Activated CD4-positive, alpha-beta T cell treated with anti-CD3 and anti-CD28 coated beads for 4 hours (primary cell): Measurements from ENCODE around the gene XRCC4.
"Not testable (repeated sequence)": the region's sequence is repeated elsewhere in the genome, so short reads cannot be mapped to it uniquely, and the experiment has no call there.

Experiments used
- DNase-seq, 2 donors: peaks; one replicate each; pipeline ENCODE4 v3.0.0-alpha.2; 2020

XRCC4 gene

GRCh38 chr5:83076742-83077661 lies at the start of gene XRCC4, which contains the start of gene TMEM167A:
Gene XRCC4 (plus strand): TSS chr5:83077547. CDS start chr5:83104920, 27,373 bp downstream.
Gene TMEM167A (minus strand): TSS chr5:83077394. CDS start chr5:83077323, 71 bp downstream.
- DNase-seq, result peak; percentile 90 to 91

DNA sequence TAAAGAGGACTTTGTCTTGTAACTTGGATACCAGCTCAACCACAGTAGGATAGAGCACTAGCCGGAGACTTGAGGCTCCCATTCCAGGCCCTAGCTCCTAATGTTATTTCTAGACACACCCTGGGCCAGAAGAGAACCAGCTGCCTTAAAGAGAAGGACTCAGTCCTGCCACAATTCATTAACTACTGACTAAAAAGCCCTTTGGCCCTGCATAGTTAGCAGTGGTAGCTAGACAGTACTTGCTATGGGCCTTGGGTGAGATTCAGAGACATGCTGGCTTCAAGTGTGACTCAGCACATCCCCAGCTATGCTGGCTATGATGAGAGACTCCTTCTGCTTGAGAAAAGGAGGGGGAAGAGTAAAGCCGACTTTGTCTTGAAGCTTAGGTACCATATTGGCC lies 47.4 kb upstream of the XRCC4 start:
- no peak for DNase-seq

DNA sequence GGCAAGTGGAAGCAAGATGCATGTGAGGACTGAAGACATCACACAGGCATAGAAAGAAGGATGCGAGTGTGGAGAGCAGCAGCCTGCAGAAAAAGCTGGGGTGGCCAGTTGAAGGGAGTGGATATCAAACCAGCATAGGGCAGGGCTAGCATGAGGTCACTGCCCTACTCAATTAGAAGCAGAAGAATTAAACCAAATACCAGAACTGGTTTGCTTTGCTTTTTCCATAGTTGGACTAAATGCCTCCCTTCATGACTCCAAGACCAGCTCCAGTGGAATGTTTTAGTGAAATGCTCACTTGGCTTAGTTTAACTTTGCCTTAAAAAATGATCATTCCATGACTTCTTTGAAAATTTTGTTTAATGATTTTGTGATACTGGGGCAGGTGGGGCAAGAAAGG lies 46.0 kb upstream of the XRCC4 start:
- DNase-seq, result no peak

- DNase-seq, result no peak
These were observed 43.3 kb upstream of the XRCC4 start for GRCh38 chr5:83034036-83034435.

DNA sequence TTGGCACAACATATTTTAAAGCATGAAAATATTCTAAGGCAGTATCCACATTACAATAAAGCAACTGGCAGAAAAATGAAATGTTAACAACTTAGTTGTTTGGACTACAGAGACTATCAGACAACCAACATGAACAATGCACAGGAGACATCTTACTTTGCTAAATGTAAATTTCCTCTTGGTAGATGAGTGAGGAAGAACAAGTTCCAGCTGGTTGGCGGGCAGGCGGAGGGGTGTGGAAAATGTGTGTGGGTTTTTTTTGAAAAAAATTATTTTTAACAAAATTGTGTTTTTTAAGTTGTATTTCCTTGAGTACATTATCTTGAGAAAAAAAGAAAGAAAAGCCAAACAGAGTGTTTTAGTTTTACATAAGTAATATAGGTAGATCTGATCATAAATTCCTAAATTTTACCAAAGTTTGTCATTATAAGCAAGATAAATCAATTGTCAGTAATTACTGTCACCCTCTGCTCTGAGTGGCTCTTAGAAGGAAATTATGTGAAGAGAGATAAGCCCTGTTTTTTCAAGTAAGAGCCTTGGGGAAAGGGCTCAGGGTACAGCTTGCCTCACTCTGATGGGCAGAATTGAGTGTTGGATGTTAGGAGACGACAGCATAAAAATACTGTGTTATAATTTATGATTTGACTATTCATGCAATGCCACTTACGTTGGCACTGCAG lies 42.7 kb upstream of the XRCC4 start:
- no peak for DNase-seq

DNA sequence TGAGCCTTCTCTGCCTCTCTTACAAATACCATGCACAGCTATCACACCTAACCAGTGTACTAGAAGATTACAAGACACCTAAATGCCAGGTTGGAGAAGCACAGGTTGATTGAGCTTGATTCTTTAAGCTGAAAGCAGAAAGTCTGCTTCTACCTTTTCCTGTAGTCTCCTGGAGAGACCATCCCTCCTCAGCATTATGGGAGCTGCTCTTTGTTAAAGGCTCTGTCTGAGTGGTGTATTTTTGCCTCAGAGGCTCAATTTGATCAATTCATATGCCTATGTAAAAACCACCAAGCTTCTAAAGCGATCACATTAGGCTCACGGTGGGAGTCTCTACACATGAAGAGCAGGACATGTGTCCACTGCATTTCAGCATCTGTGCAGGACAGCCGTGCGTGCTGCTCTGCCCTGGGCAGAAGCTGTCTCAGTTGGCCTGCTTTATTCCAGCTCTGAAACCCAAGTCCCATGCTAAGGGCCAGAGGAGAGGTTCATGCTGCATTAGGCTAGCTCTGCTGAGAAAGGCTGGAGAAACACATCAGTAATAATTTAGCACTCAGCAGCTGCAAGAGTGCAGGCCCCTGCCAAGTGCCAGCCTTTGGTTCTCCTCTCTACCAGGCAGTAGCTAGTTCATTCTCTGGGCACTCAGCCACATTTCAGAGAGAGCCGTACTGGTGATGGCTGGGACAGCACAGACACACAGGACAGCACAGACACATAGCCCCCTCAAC lies 41.8 kb upstream of the XRCC4 start:
- DNase-seq, result no peak

DNA sequence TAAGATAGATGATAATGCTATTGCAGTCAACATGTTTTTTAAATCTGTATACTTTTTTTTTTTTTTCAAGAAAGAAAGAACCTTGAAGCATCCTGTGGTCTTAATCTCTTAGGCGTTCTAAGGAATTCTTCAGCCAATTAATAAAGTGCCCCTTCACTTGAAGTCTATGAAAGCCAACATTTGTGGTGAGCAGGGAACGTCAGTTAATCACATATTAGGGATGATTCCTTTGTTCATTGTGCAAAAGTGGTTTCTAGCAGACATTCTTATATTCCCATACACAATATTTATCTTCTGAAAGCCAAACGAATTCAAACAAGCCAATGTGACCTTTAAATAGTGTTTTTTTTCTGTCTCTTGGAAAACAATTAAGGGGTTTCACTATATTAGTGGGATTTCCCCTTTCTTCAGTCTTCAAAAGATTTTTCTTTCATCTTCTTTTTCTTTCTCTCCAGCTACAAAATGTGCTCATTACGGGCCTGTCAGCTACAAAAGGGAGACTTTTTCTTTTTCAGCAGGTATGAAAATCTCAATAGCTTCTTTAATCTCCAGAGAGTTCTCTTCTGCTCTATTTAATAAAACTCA lies 40.3 kb upstream of the XRCC4 start:
- DNase-seq, result no peak

DNA sequence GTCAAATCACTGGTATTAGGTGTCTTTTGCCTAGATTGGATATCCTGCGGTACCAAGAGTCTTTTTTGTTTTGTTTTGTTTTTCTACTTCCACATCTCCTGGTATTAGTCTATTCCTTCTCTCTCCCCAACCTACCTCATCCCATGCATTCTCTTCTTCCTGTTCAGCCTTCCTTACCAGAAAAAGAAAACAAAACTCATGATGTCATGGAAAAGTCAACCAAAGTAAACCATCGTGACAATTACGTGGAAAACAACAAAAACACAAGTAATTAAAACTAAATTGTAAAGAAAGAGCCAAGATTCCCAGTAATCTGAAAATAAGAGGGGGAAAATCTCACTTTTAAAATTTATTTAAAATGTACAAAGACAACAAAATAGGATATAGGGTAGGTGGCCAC lies 38.4 kb upstream of the XRCC4 start:
- no peak for DNase-seq

GRCh38 chr5:83042507-83042906 lies 34.8 kb upstream of the XRCC4 start:
- no peak for DNase-seq

DNA sequence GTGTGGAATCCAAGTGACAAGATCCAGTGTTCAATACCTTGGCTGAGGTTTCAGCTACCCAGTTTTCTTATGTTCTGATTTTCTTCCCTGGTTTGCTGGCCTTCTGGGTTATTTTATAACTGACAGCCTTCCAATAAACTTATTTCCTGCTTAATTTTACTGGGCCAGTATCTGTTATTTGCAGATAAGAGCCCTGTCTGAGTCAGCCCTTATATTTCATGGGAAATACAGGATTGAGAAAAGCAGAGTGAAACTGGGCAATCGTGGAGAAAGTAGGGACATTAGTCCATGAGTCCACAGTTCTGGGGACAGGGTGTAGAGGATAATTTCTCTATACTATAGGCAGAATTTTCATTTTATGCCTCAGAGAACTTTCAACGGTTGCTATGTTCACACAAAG lies 32.4 kb upstream of the XRCC4 start:
- no peak for DNase-seq

DNA sequence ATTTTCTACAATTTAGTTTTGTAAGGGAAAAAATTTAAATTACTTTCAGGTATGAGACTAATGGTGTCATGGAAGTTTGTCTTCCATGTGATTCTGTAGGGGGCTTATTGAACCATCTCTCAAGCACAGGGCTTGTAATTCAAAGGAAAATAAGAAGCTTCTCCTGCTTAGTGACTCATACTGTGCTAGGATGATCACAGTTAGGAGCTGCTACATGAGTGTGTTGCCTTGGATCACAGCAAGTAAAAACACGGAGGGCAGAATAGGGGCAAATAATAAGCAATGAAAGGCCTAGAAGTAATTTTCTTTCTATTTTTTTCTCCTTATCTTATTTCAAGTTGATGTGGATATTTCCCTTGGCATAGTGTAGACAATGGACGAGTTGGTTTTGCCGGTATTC lies 29.1 kb upstream of the XRCC4 start:
- no peak for DNase-seq

GRCh38 chr5:83048811-83049210 lies 28.5 kb upstream of the XRCC4 start:
- DNase-seq, result no peak

- no peak for DNase-seq
These were observed 27.9 kb upstream of the XRCC4 start for GRCh38 chr5:83049370-83049885.

- no peak for DNase-seq
These were observed 26.5 kb upstream of the XRCC4 start for GRCh38 chr5:83050723-83051340.

DNA sequence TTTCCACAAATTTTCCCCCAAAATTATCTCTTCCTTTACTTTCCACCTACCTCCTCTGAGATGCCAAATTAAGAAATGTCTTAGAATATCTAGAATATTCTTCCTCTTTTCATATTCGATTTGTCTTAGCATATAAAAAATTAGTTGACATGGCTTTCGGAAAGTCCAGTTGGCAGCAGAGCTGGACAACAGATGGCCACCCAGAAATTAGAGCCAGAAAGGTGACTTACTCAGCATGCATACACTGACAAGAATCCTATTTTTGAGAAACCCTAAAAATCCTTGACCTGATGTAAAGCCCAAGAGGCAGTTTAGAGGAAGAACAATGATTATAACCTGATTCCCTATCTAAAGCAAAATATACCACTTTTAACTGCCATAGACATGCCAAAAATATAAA lies 22.2 kb upstream of the XRCC4 start:
- no peak for DNase-seq

DNA sequence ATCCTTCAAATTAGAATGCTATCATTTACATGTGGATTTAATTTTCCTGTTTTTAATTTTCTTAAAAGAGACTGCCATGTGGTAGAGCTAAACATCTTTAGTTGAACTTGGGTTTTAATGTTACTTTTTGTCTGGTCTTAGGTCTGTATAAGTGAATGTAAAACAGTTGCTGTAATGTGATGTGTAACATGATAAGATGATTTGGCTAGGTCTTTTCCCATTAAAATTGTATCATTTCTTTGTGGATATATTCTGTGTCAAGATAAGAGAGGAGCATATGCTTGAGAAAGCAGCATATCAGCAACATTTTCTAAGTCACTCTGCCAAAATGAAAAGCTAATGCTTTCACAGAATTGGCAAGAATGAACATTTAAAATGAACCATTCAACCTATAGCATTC lies 18.6 kb upstream of the XRCC4 start:
- DNase-seq, result no peak

- DNase-seq, result no peak
These were observed 18.0 kb upstream of the XRCC4 start for GRCh38 chr5:83059341-83059740.

GRCh38 chr5:83066548-83067110 lies 10.7 kb upstream of the XRCC4 start:
- no peak for DNase-seq

GRCh38 chr5:83067377-83067776 lies 10.0 kb upstream of the XRCC4 start:
- not testable (repeated sequence) for DNase-seq

DNA sequence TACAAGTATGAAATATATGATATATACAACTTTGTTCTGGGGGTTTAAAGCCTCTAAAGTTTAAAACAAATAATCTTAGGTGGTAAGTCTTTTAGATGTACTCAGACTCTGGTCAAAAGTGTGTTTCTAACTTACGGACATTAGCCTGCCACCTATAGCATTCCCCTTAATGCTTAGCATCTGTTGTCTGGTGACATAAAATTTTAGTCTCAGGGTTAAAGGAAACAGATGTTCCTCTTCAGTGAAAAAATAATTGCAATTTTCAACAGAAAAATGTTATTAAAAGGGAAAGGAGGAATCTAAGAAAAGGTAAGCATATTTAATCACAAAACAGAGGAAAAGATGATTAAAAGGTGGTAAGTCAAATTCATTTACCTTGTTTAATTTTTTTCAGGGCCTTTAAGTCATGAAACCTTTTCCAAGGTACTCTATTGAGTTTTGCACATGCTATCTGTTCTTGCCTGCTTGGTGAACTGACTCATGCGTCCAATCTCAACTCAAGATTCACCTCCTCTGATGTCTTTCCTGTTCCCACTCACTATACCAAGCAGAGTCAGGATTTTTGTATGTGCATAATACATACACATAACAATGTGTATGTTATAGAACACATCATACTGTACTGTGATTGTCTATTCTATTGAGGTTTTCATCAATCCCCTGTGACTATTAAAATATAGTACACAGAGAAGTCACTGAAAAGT lies 8.1 kb upstream of the XRCC4 start:
- no peak for DNase-seq
